ENCODE measurements around the gene ZNF443.

DNA sequence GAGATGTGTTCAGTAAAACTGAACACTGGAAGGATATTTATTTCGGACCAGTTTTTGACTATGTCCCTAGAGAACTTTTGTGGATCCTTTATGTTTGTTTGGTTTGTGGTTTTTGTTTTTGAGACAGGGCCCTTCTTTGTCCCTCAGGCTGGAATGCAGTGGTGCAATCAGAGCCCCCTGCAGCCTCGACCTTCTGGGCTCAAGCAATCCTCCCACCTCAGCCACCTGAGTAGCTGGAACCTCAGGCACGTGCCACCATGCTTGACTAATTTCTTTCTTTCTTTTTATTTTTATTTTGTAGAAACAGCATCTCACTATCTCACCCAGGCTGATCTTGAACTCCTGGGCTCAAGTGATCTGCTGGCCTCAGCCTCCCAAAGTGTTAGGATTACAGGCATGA, 44.8 kb upstream of the ZNF443 start:
- TF ChIP-seq POLR2A (IDR thresholded peaks at IDR 0.05; ENCODE audit: low read length) = no peak
- no peak for TF ChIP-seq GATA1 (IDR thresholded peaks at IDR 0.05; ENCODE audit: low read depth, low read length)

Measured in erythroblast (primary cell).